IPS-18c (cell line): ENCODE data around the gene TAOK3.
A peak's percentile ranks its signal among the peaks of the same experiment; 100 is the strongest.
"Not testable (repeated sequence)": the region's sequence is repeated elsewhere in the genome, so short reads cannot be mapped to it uniquely, and the experiment has no call there.

Experiments
- H3K4me3 ChIP-seq: 2 replicates; pipeline ENCODE4 v1.7.0; 2013; ENCODE audit warnings: low read depth, mild to moderate bottlenecking, low read length, moderate library complexity; ENCODE audit not compliant: insufficient read depth
- H3K9me3 ChIP-seq: one replicate; pipeline ENCODE4 v1.6.1; 2013; ENCODE audit warnings: mild to moderate bottlenecking, low read length, moderate library complexity; ENCODE audit not compliant: control insufficient read depth, insufficient read depth

The TAOK3 gene

DNA sequence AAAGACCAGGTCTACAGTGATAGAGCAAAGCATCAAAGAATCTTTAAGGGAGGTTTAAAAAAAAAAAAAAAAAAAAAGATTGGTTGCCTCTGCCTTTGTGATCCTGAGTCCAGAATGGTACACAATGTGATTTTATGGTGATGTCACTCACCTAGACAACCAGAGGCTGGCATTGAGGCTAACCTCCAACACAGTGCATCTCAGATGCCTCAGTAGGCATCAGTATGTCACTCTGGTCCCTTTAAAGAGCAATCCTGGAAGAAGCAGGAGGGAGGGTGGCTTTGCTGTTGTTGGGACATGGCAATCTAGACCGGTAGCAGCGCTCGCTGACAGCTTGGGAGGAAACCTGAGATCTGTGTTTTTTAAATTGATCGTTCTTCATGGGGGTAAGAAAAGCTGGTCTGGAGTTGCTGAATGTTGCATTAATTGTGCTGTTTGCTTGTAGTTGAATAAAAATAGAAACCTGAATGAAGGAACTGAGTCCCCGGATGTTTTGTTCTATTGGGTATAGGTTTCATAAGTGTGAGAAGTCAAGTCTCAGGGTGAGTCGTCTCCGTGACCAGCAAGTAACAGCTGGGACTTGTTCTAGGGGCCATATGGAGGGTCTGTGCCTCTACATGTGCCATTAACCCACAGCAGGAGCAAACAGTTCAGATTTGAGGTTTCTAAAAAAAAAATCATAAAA lies 227.5 kb downstream of the TAOK3 start:
- Histone ChIP-seq H3K9me3 (no peaks in the 10 kb centered on the region), H3K4me3 (no peak overlapping the region)

DNA sequence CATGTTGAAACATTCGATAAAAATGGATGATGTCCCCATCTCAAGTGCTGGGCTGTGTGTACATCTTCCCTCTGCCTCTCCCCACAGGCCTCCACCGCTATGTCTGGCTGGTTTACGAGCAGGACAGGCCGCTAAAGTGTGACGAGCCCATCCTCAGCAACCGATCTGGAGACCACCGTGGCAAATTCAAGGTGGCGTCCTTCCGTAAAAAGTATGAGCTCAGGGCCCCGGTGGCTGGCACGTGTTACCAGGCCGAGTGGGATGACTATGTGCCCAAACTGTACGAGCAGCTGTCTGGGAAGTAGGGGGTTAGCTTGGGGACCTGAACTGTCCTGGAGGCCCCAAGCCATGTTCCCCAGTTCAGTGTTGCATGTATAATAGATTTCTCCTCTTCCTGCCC lies 228.2 kb downstream of the TAOK3 start:
- Histone ChIP-seq H3K4me3 (no peak overlapping the region), H3K9me3 (no peaks in the 10 kb centered on the region)

- Histone ChIP-seq H3K9me3 (no peaks in the 10 kb centered on the region), H3K4me3 (no peak overlapping the region)
These were observed 231.9 kb downstream of the TAOK3 start for GRCh38 chr12:118140825-118141224.

DNA sequence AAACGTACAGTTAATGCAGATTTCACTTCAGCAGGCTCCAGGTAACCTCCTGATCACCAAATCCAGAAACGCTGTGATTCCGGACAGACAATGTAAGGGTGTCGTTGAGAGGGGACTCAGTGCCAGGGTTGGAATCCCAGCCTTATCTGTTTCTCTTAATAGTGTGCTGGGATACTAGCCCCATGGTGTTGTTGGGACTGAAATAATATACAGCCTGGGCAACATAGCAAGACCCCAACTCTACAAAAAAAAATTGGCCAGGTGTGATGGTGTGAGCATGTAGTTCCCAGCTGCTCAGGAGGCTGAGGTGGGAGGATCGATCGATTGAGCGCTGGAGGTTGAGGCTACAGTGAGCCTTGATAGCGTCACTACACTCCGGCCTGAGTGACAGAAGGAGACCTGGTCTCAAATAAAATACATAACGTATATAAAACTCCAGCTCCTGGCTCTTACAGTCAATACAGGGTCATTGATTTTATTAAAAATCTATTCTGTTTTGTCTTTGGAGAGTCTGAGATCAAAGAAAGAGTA lies 235.5 kb downstream of the TAOK3 start:
- peak overlapping the region; percentile 93 for H3K4me3 ChIP-seq
- H3K9me3 ChIP-seq: no peaks in the 10 kb centered on the region

GRCh38 chr12:118136559-118137003 lies 236.1 kb downstream of the TAOK3 start:
- peak overlapping the region; percentile 93 for H3K4me3 ChIP-seq
- no peaks in the 10 kb centered on the region for H3K9me3 ChIP-seq

DNA sequence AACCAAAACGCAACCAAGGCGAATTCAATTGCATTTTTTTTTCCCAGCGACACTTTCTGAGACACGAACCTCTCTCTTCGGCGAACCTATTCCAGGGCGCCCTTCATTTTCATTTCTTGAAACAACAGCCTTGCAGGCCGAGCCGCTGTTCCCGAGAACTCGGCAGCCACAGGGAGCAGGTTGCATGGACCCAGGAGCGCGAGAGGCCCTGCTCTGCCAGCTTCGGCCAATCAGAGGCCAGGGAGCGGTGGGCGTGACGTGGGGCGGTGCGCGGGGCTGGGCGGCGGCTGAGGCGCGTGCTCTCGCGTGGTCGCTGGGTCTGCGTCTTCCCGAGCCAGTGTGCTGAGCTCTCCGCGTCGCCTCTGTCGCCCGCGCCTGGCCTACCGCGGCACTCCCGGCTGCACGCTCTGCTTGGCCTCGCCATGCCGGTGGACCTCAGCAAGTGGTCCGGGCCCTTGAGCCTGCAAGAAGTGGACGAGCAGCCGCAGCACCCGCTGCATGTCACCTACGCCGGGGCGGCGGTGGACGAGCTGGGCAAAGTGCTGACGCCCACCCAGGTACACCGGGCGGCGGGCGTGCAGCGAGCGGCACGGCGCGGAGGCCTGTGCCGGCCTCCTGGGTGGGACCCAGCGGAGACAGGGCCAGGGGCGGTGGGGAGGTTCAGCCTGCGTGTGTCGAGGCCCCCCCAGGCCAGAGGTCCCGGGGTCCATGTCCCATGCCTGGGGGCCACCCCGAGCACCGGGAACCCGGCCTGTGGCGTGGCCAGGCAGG lies 236.7 kb downstream of the TAOK3 start, which contains the start of gene PEBP1:
Gene PEBP1, plus strand, starts transcription at position 337 of the 771 bp plus-strand sequence. Its CDS starts 86 bp downstream, at position 423.
- Histone ChIP-seq H3K9me3 (no peaks in the 10 kb centered on the region), H3K4me3 (peak within 1 kb of the TSS; percentile 93)

- H3K4me3 ChIP-seq, H3K9me3 ChIP-seq: not testable (repeated sequence)
These were observed 243.3 kb downstream of the TAOK3 start for GRCh38 chr12:118129436-118129835.

DNA sequence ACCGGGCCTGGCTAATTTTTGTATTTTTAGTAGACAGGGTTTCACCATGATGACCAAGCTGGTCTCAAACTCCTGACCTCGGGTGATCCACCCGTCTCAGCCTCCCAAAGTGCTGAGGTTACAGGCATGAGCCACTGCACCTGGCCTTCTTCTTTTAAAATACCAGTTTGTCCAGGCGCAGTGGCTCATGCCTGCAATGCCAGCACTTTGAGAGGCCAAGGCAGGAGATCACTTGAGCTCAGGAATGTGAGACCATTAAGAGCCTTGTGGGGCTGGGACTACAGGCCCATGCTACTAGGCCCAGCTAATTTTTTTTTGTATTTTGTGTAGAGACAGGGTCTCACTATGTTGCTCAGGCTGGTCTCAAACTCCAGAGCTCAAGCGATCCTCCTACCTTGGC lies 244.8 kb downstream of the TAOK3 start:
- Histone ChIP-seq H3K4me3 (no peak overlapping the region), H3K9me3 (no peaks in the 10 kb centered on the region)

GRCh38 chr12:118126119-118126757 lies 246.5 kb downstream of the TAOK3 start:
- no peaks in the 10 kb centered on the region for H3K9me3 ChIP-seq
- H3K4me3 ChIP-seq: no peak overlapping the region; the same call in 1 of the 2 replicates

DNA sequence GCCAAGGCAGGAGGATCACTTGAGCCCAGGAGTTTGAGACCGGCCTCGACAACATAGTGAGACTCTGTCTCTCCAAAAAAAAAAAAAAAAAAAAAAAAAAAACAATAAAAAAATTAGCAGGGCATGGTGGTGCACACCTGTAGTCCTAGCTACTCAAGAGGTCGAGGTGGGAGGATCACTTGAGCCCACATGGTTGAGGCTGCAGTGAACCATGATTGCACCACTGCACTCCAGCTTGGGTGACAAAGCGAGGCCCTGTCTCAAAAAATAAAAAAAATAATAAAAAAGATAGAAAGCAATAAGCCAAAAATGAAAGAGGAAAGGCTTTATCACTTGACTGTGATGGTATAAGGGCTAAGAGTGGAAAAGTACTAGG lies 247.0 kb downstream of the TAOK3 start:
- Histone ChIP-seq H3K4me3 (no peak overlapping the region), H3K9me3 (no peaks in the 10 kb centered on the region)

DNA sequence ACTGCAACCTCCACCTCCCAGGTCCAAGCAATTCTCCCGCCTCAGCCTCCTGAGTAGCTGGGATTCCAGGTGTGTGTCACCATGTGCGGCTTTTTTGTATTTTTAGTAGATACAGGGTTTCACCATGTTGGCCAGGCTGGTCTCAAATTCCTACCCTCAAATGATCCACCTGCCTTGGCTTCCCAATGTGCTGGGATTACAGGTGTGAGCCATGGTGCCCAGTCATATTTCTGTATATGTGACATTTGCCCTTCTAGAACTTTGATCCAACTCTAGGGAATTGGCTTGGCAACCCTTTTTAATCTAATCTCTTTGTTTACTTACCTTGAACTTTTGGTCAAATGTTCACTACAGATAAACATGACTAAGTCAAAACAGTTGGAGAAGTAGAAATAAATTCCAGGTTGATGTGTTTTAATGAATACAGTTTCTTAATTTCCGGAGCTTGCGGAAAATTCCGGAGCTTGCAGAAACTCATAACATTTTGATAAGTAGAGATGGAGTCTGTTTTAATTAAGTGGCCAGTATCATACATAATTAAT lies 248.3 kb downstream of the TAOK3 start:
- H3K9me3 ChIP-seq: no peaks in the 10 kb centered on the region
- H3K4me3 ChIP-seq: no peak overlapping the region

DNA sequence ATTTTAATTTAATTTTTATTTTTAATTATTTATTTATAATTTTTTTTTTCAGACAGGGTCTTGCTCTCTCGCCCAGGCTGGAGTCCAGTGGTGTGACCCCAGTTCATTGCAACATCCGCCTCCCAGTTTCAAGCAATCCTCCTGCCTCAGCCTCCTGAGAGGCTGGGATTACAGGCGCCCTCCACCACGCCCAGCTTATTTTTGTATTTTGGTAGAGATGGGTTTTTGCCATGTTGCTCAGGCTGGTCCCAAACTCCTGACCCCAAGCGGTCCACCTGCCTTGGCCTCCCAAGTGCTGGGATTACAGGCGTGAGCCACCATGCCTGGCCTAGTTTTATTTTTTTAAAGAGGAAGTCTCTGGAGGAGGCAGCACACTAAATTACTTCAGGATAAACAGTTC lies 250.4 kb downstream of the TAOK3 start:
- no peaks in the 10 kb centered on the region for H3K9me3 ChIP-seq
- H3K4me3 ChIP-seq: no peak overlapping the region

GRCh38 chr12:118120579-118121363 lies 251.9 kb downstream of the TAOK3 start:
- H3K9me3 ChIP-seq: no peaks in the 10 kb centered on the region
- H3K4me3 ChIP-seq: no peak overlapping the region

DNA sequence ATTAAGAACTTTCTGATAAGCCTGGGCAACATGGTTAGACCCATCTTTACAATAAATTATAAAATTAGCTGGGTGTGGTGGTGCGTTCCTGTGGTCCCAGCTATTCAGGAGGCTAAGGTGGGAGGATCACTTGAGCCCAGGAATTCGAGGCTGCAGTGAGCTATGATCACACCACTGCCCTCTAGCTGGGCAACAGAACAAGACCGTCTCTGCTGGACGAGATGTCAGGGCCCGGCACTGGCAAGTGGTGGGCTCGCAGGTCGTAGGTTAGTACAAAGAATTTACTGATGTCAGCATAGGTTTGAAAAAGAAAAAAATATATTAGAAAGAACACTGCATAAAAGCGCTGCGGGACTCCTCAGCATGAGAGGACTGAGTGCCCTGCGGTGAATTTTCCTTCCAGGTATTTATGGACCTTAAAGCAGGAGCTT lies 253.2 kb downstream of the TAOK3 start:
- H3K4me3 ChIP-seq: no peak overlapping the region

DNA sequence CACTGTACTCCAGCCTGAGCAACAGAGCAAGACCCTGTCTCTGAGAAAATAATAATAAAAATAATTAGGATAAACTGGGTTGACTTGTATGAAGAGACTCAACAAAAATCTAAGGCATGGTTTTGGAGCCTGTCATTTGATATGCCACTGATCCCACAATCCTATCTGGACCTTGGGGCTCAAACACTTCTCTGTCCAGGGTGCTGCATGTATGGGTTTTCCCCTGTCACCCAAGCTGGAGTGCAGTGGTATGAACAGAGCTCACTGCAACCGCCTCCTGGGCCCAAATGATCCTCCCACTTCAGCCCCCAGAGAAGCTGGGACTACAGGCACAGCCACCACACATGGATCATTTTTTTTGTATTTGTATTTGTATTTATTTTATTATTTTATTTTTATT lies 263.6 kb downstream of the TAOK3 start:
- no peaks in the 10 kb centered on the region for H3K9me3 ChIP-seq

More for the DNA sequence above, 253.2 kb downstream of the TAOK3 start:
- H3K9me3 ChIP-seq: no peaks in the 10 kb centered on the region

GRCh38 chr12:118107694-118108093 lies 265.0 kb downstream of the TAOK3 start:
- H3K9me3 ChIP-seq: no peaks in the 10 kb centered on the region
- no peak overlapping the region for H3K4me3 ChIP-seq

More for the DNA sequence above, 263.6 kb downstream of the TAOK3 start:
- H3K4me3 ChIP-seq: no peak overlapping the region

DNA sequence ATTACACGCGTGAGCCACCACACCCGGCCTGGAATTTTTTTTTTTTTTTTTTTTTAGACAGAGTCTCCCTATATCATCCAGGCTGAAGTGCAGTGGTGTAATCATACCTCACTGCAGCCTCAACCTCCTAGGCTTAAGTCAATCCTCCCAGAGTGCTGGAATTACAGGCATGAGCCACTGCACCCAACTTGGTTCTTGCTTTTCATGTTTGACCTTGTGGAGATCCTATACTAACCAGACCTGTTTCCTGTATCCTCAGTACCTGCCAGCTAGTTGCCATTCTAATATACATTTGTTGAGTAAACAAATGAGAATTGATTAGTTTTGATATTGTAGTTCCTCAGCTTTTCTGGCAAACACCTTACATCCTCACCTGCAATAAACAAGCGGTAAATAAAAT lies 265.7 kb downstream of the TAOK3 start:
- no peak overlapping the region for H3K4me3 ChIP-seq
- H3K9me3 ChIP-seq: no peaks in the 10 kb centered on the region
